ENCODE data around the gene TGFBR3. TPM values are rescaled to one million over a fixed set of nuclear protein-coding genes. Genes with fewer than 3 reads are reported as not detected.

The TGFBR3 gene
- total RNA-seq, 1 donor from 2014 or later, result 0.60 TPM

GRCh38 chr1:91735266-91735845 lies 150.6 kb downstream of the TGFBR3 start:
- ATAC-seq (ENCODE audit: low read depth) (no peak), DNase-seq (no peak)
- peaks cover 7% of the 10 kb centered on the region for H3K4me1 Mint-ChIP-seq
- peaks cover 2% of the 10 kb centered on the region for H3K9me3 Mint-ChIP-seq
- no peak overlapping the region for H3K4me3 Mint-ChIP-seq
- CTCF ChIA-PET, result no interaction called here
- POLR2A ChIA-PET, result no interaction called here
- intact Hi-C loops (cut with micrococcal nuclease), result no loop called here
- H3K36me3 Mint-ChIP-seq (ENCODE audit: low read depth), result no peaks in the 10 kb centered on the region
- H3K27ac Mint-ChIP-seq, result no peak overlapping the region
- no peak for TF ChIP-seq CTCF (IDR thresholded peaks at IDR 0.05)
- H3K27me3 Mint-ChIP-seq, result peaks cover 9% of the 10 kb centered on the region

DNA sequence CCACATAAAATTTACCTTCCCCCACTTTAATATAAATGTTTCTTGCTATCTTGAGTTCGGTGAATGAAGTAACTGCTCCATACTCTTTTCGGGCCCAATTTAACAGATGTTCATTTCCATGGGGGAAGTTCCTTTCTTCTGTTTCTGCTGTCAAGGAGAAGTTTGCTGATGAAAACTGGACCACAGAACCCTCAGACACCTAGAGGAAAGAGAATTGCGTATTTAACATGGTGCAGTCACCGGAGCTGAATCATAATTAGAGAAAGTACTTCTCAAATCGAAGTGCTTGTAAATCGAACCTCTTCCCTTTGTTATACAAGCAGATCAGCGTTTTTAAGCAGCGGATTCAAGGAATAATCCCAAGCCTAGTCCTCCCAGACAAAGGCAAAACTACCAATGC lies 151.2 kb downstream of the TGFBR3 start:
- intact Hi-C loops (cut with micrococcal nuclease), result no loop called here
- ChIA-PET CTCF (no interaction called here), POLR2A (no interaction called here)
- Mint-ChIP-seq H3K4me3 (no peak overlapping the region), H3K9me3 (peaks cover 2% of the 10 kb centered on the region), H3K36me3 (ENCODE audit: low read depth) (no peaks in the 10 kb centered on the region), H3K4me1 (peaks cover 7% of the 10 kb centered on the region), H3K27ac (no peak overlapping the region), H3K27me3 (peaks cover 10% of the 10 kb centered on the region)
- TF ChIP-seq CTCF (IDR thresholded peaks at IDR 0.05), result no peak
- DNase-seq, result no peak
- no peak for ATAC-seq (ENCODE audit: low read depth)

DNA sequence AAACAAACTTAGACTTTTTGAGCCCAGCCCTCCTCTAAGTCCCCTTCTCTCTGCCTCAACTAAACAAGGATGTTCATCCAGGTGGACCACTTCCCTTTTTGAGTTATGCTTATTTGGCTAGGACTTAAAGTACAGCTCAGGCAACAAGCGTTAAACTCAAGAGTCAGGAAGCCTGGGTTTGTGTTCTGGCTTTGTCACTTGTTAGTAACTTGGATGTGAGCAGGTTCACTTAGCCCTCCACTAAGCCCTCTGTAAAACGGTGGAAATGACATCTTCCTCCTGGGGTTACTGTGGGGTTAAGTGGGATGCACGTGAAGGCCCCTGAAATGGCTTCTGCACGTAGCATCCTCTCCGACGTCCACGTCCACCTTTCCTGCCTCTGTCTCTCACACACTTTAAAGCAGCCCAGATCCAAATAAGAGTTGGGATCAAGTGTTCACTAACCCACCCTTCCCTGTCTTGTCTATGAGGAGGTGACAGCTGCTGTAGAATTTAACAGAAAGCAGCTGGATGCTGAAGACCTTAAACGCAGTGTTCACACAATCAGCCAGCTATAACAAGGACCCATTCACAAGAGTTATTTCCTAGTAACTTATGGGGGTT lies 152.7 kb downstream of the TGFBR3 start:
- Mint-ChIP-seq H3K27me3 (peaks cover 10% of the 10 kb centered on the region), H3K4me3 (no peak overlapping the region), H3K4me1 (peaks cover 7% of the 10 kb centered on the region), H3K27ac (no peak overlapping the region), H3K36me3 (ENCODE audit: low read depth) (no peaks in the 10 kb centered on the region), H3K9me3 (no peaks in the 10 kb centered on the region)
- no peak for TF ChIP-seq CTCF (IDR thresholded peaks at IDR 0.05)
- DNase-seq (no peak), ATAC-seq (ENCODE audit: low read depth) (no peak)
- intact Hi-C loops (cut with micrococcal nuclease), result no loop called here
- ChIA-PET POLR2A (no interaction called here), CTCF (no interaction called here)

GRCh38 chr1:91732291-91733107 lies 153.5 kb downstream of the TGFBR3 start:
- H3K4me1 Mint-ChIP-seq, result peaks cover 7% of the 10 kb centered on the region
- TF ChIP-seq CTCF (IDR thresholded peaks at IDR 0.05), result no peak
- ChIA-PET POLR2A (no interaction called here), CTCF (no interaction called here)
- H3K4me3 Mint-ChIP-seq, result no peak overlapping the region
- no peaks in the 10 kb centered on the region for H3K9me3 Mint-ChIP-seq
- no peak overlapping the region for H3K27ac Mint-ChIP-seq
- H3K27me3 Mint-ChIP-seq, result peaks cover 10% of the 10 kb centered on the region
- intact Hi-C loops (cut with micrococcal nuclease), result no loop called here
- ATAC-seq (ENCODE audit: low read depth), result no peak
- no peaks in the 10 kb centered on the region for H3K36me3 Mint-ChIP-seq (ENCODE audit: low read depth)
- no peak for DNase-seq

DNA sequence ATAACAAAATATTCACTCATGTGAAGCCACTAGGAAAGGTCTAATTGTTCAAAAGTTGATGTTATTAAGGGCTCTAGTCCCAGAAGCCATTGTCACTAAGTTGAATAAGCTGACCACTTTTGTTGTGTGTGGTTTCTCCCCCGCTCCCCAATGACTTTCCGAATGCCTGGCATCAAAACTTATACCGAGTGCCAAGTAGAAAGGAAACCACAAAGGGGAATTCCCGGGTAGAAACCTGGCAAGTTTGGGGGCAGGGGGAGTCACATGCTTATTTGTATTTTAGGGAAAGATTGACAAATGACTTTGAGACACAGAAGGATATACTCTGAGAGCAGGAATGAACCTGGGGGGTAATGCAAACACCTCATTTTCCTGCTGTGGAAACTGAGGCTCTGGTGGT lies 154.1 kb downstream of the TGFBR3 start:
- TF ChIP-seq CTCF (IDR thresholded peaks at IDR 0.05), result no peak
- CTCF ChIA-PET, result no interaction called here
- no peak overlapping the region for H3K27ac Mint-ChIP-seq
- intact Hi-C loops (cut with micrococcal nuclease), result no loop called here
- no peaks in the 10 kb centered on the region for H3K9me3 Mint-ChIP-seq
- no peak for ATAC-seq (ENCODE audit: low read depth)
- DNase-seq, result no peak
- peaks cover 7% of the 10 kb centered on the region for H3K4me1 Mint-ChIP-seq
- POLR2A ChIA-PET, result no interaction called here
- no peaks in the 10 kb centered on the region for H3K36me3 Mint-ChIP-seq (ENCODE audit: low read depth)
- H3K27me3 Mint-ChIP-seq, result peaks cover 10% of the 10 kb centered on the region
- no peak overlapping the region for H3K4me3 Mint-ChIP-seq

All from activated B cell treated with CpG ODN at 0.5 μM for 24 hours (primary cell).